Measurements from ENCODE around the gene TBC1D5.

TBC1D5 gene

DNA sequence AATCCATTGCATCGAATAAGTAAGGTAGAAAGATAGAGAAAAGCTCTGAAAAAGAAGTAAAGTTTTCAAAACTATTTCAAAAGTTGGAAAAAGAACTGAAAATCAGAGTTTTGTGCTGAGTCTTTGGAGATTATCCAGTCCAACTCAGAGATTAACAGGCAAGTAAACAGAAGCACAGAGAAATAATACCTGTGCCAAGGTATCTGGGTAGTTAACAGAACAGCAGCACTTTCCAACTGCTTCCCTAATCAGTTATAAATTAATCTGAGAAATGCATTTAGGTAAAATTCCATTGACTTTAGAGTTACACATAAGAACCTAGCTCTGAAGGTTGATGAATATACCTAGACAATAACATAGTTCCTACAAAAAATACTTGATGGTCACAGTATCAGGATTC is 355.3 kb downstream of the TBC1D5 start:
- no peak for TF ChIP-seq POLR2AphosphoS5 (IDR thresholded peaks at IDR 0.05; ENCODE audit: low read depth, low read length)

DNA sequence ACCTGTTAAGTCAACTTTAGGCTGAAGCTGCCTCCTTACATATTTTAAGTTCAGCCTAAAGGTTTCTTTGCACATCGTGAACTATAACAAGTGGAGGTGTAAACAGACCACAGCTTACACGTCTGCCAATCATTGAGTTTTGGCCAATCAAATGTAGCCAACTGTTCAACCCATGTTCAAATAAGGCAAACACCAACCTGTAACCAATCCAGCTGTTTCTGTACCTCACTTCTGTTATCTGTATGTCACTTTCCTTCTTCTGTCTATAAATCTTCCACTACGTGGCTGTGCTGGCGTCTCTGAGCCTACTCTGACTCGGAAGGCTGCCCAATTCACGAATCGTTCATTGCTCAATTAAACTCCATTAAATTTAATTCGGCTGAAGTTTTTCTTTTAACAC is 356.0 kb downstream of the TBC1D5 start:
- TF ChIP-seq FOXP2 (optimal IDR thresholded peaks at IDR 0.05; ENCODE audit: borderline replicate concordance, extremely low read depth, extremely low read length, insufficient read depth) (no peak), TAF1 (IDR thresholded peaks at IDR 0.05; ENCODE audit: borderline replicate concordance, insufficient read depth, low read length) (no peak), SIN3A (IDR thresholded peaks at IDR 0.05; ENCODE audit: borderline replicate concordance, insufficient read depth, low read length) (no peak), POLR2AphosphoS5 (IDR thresholded peaks at IDR 0.05; ENCODE audit: low read depth, low read length) (no peak)
- TF ChIP-seq, protein P1, sequence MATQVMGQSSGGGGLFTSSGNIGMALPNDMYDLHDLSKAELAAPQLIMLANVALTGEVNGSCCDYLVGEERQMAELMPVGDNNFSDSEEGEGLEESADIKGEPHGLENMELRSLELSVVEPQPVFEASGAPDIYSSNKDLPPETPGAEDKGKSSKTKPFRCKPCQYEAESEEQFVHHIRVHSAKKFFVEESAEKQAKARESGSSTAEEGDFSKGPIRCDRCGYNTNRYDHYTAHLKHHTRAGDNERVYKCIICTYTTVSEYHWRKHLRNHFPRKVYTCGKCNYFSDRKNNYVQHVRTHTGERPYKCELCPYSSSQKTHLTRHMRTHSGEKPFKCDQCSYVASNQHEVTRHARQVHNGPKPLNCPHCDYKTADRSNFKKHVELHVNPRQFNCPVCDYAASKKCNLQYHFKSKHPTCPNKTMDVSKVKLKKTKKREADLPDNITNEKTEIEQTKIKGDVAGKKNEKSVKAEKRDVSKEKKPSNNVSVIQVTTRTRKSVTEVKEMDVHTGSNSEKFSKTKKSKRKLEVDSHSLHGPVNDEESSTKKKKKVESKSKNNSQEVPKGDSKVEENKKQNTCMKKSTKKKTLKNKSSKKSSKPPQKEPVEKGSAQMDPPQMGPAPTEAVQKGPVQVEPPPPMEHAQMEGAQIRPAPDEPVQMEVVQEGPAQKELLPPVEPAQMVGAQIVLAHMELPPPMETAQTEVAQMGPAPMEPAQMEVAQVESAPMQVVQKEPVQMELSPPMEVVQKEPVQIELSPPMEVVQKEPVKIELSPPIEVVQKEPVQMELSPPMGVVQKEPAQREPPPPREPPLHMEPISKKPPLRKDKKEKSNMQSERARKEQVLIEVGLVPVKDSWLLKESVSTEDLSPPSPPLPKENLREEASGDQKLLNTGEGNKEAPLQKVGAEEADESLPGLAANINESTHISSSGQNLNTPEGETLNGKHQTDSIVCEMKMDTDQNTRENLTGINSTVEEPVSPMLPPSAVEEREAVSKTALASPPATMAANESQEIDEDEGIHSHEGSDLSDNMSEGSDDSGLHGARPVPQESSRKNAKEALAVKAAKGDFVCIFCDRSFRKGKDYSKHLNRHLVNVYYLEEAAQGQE (IDR thresholded peaks at IDR 0.05; ENCODE audit: insufficient read depth in 1 of 2, low read depth in 2 of 2, low read length in 2 of 2) = no peak

DNA sequence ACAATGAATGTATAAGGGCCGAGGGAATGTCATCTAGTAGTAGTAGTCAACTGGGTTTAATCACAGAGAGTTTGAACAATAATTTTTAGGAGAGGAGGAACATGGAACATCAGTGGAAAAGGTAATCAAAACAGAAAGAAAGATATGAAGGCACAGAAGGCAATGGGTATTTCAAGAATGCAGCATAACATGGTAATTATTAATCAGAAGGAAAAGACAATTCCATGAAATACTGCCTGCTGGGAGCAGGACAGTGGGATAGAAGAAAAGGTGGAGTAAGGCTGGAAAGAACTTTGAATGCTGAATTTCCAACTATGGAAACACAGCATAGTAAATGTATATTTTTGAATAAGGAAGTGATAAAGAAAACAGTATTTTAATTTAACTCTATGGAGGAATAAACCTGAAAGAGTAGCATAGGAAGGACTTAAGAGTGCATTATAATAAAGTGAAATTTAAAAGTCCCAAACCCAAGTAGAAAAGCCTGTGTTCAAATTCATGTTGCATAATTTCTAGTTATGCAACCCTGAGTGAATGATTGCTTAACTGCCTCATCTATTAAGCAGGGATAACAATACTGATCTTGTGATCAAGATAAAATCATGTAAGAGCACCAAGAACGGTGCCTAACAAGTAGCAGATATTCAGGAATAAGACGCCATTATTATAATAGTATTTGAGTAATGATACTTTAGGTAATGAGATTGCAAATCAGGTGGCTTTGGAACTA is 357.7 kb downstream of the TBC1D5 start:
- TF ChIP-seq FOXP2 (optimal IDR thresholded peaks at IDR 0.05; ENCODE audit: borderline replicate concordance, extremely low read depth, extremely low read length, insufficient read depth) (no peak), SIN3A (IDR thresholded peaks at IDR 0.05; ENCODE audit: borderline replicate concordance, insufficient read depth, low read length) (no peak), TAF1 (IDR thresholded peaks at IDR 0.05; ENCODE audit: borderline replicate concordance, insufficient read depth, low read length) (no peak), POLR2AphosphoS5 (IDR thresholded peaks at IDR 0.05; ENCODE audit: low read depth, low read length) (no peak)
- TF ChIP-seq, protein P1 (IDR thresholded peaks at IDR 0.05; ENCODE audit: insufficient read depth in 1 of 2, low read depth in 2 of 2, low read length in 2 of 2) = no peak

DNA sequence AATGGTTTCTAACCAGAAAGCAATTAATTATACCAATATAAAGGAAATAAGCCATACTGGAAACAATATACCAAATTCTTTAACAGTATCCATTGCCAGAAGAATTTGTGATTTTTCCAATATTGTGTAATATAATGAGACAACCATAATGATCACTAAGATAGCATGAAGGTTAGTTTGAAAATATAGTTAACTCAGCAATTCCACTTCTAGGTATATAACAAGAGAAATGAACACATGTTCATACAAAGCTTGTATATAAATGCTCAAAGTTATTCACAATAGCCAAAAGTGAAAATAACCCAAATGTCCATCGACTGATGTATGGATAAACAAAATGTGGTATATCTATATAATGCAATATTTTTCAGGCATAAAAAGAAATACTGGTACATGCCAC is 369.1 kb downstream of the TBC1D5 start:
- TF ChIP-seq, protein P1 (IDR thresholded peaks at IDR 0.05; ENCODE audit: insufficient read depth in 1 of 2, low read depth in 2 of 2, low read length in 2 of 2) = no peak
- TF ChIP-seq SIN3A (IDR thresholded peaks at IDR 0.05; ENCODE audit: borderline replicate concordance, insufficient read depth, low read length) (no peak), FOXP2 (optimal IDR thresholded peaks at IDR 0.05; ENCODE audit: borderline replicate concordance, extremely low read depth, extremely low read length, insufficient read depth) (no peak), POLR2AphosphoS5 (IDR thresholded peaks at IDR 0.05; ENCODE audit: low read depth, low read length) (no peak), TAF1 (IDR thresholded peaks at IDR 0.05; ENCODE audit: borderline replicate concordance, insufficient read depth, low read length) (no peak)

DNA sequence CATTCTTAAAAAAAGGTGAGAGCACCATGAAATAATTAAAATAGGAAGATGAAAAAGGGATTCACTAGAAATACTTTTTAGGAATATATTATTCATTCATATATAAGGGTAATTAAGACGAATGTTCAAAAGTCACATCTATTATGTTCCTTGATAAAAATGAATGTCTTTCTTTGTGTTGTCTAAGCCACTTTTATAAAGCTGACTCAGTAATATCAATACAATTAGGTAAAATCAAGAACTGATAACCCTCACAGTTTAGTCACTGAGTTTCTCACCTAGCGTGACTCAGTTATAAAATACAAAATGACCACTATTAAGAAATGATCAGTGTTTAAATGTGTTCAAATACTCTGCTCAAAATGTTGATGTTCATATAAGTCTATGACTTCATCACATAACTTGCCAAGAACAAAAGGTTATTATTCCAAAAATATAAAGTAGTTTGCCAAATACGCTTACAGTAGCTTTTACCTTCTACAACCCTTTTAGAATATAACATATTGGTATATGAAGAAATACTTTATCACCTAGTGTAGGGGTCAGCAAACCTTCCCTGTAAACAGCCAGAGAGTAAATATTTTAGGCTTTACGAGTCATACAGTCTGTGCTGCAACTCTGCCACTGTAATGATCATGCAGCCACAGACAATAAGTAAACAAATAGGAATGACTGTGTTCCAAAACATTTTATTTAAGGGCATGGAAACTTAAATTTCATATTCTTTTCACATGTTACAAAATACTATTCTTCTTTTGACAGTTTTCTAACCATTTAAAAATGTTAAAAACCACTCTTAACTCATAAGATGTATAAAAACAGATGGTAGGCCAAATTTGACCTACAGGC is 369.8 kb downstream of the TBC1D5 start:
- TF ChIP-seq POLR2AphosphoS5 (IDR thresholded peaks at IDR 0.05; ENCODE audit: low read depth, low read length) (no peak), SIN3A (IDR thresholded peaks at IDR 0.05; ENCODE audit: borderline replicate concordance, insufficient read depth, low read length) (no peak), FOXP2 (optimal IDR thresholded peaks at IDR 0.05; ENCODE audit: borderline replicate concordance, extremely low read depth, extremely low read length, insufficient read depth) (no peak), TAF1 (IDR thresholded peaks at IDR 0.05; ENCODE audit: borderline replicate concordance, insufficient read depth, low read length) (no peak)
- TF ChIP-seq, protein P1 (IDR thresholded peaks at IDR 0.05; ENCODE audit: insufficient read depth in 1 of 2, low read depth in 2 of 2, low read length in 2 of 2) = no peak

Measured in PFSK-1 (cell line).